CD4-positive, alpha-beta T cell (primary cell): ENCODE measurements around the gene OPCML. TPM values are rescaled to one million over a fixed set of nuclear protein-coding genes. Genes with fewer than 3 reads are reported as not detected.

Experiments used
- ATAC-seq: fragments of 200-7000 bp; cut with Tn5 transposase; one replicate; pipeline ENCODE4 v1.10.0; 2022; ENCODE audit warnings: mild to moderate bottlenecking; ENCODE audit not compliant: poor library complexity
- CTCF ChIA-PET: fragments of 350-600 bp; sonication (Branson Sonifier 250); formaldehyde crosslinking; loops from one replicate; lab custom pipeline; 2021; ENCODE audit warnings: antibody characterized with exemption, inconsistent platforms; lab: Charles Lee
- POLR2A ChIA-PET: fragments of 350-600 bp; sonication (Branson Sonifier 250); formaldehyde crosslinking; loops from one replicate; lab custom pipeline; 2021; ENCODE audit warnings: antibody characterized with exemption, inconsistent platforms; lab: Charles Lee
- DNase-seq, 14 experiments: peaks; one replicate each; pipeline ENCODE4 v3.0.0-alpha.2; 2013 to 2020; ENCODE audit warnings: mixed read lengths in 2 of 14
- H3K27ac ChIP-seq, 2 donors: one replicate each; pipeline versions ENCODE4 v1.5.1 to v1.7.0; 2013; ENCODE audit warnings: low read length in 2 of 2, low read depth in 1 of 2, mild to moderate bottlenecking in 1 of 2
- H3K27me3 ChIP-seq, 2 experiments: 1 replicate in 1 of 2; 2 replicates in 1 of 2; pipeline versions ENCODE4 v1.6.1 to v1.7.0; 2013; ENCODE audit warnings: low read length in 2 of 2, control low read depth in 1 of 2, mild to moderate bottlenecking in 1 of 2, moderate library complexity in 1 of 2; ENCODE audit not compliant: insufficient read depth in 2 of 2, control insufficient read depth in 1 of 2
- H3K36me3 ChIP-seq: one replicate; pipeline ENCODE4 v1.6.1; 2013; ENCODE audit warnings: low read length, control low read depth; ENCODE audit not compliant: insufficient read depth
- H3K4me1 ChIP-seq: one replicate; pipeline ENCODE4 v1.6.1; 2013; ENCODE audit warnings: low read length, control low read depth; ENCODE audit not compliant: insufficient read depth
- H3K4me3 ChIP-seq: one replicate; pipeline ENCODE4 v1.5.1; 2013; ENCODE audit warnings: mild to moderate bottlenecking, low read length, moderate library complexity
- H3K9me3 ChIP-seq, 2 experiments: 1 replicate in 1 of 2; 2 replicates in 1 of 2; pipeline versions ENCODE4 v1.6.1 to v1.7.0; 2013; ENCODE audit warnings: low read length in 2 of 2, mild to moderate bottlenecking in 2 of 2, control low read depth in 1 of 2, moderate library complexity in 1 of 2; ENCODE audit not compliant: control insufficient read depth in 1 of 2, insufficient read depth in 1 of 2
- H3K27ac Mint-ChIP-seq: one replicate; pipeline ENCODE4 v1.8.0; 2020; ENCODE audit warnings: mixed read lengths
- H3K27me3 Mint-ChIP-seq: one replicate; pipeline ENCODE4 v1.8.0; 2021; ENCODE audit warnings: mixed read lengths
- H3K36me3 Mint-ChIP-seq: one replicate; pipeline ENCODE4 v1.8.0; 2021; ENCODE audit warnings: low read depth, mixed read lengths
- H3K4me1 Mint-ChIP-seq: one replicate; pipeline ENCODE4 v1.8.0; 2021; ENCODE audit warnings: low read depth, mixed read lengths
- H3K4me3 Mint-ChIP-seq: one replicate; pipeline ENCODE4 v1.8.0; 2020; ENCODE audit warnings: mild to moderate bottlenecking, mixed read lengths
- H3K9me3 Mint-ChIP-seq: one replicate; pipeline ENCODE4 v1.8.0; 2020; ENCODE audit warnings: mixed read lengths
- intact Hi-C, 2 experiments: fragments of 100-400 bp; cut with DNase I in 1 of 2; cut with micrococcal nuclease in 1 of 2; formaldehyde crosslinking; loops; one replicate each; pipeline versions ENCODE4 v1.15.1 to v1.9.0; 2023 to 2025; cut with DNase I, micrococcal nuclease
- total RNA-seq, 174 experiments: library from RNA in 2 of 174; stranded (reverse) in 2 of 174; gene quantifications; one replicate each; pipeline ENCODE4 v1.2.3 and lab custom pipeline; 2021 to 2026
- TF ChIP-seq, protein P1 (sequence below): fragments of 200-600 bp; IDR thresholded peaks from one replicate; pipeline ENCODE4 v1.8.0; 2022; ENCODE audit warnings: antibody characterized with exemption, mild to moderate bottlenecking

Gene OPCML
- total RNA-seq, 2 experiments from 2014 or later = not detected

DNA sequence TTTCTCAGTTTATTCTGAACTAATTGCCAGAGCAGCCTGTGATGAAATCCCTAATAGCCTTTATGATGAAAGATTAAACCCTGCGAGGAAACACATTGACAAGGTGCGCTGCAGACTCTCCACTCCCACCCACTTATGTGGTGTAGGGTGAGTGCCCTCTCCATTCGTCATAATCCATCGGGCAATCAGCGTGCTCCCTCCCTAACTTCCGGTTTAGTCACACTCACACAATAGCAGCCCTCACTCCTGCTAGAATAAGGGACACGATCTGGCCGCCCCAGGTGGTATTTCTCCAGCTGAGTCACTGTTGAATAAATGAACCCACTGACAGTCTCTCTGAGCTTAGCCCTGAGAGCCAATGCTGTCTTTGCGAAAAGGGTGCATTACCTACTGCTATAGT, 188.3 kb downstream of the OPCML start:
- H3K27ac Mint-ChIP-seq = no peak overlapping the region
- Histone ChIP-seq H3K9me3 (peaks cover 0 to 5% of the 10 kb centered on the region in 2 experiments), H3K4me3 (no peak overlapping the region), H3K27me3 (no peaks in the 10 kb centered on the region), H3K4me1 (no peaks in the 10 kb centered on the region), H3K27ac (no peak overlapping the region), H3K36me3 (no peaks in the 10 kb centered on the region)
- no peaks in the 10 kb centered on the region for H3K27me3 Mint-ChIP-seq
- POLR2A ChIA-PET = no interaction called here
- no peak overlapping the region for H3K4me3 Mint-ChIP-seq
- H3K4me1 Mint-ChIP-seq = no peaks in the 10 kb centered on the region
- ATAC-seq (no peak), DNase-seq (no peak)
- peaks cover 5% of the 10 kb centered on the region for H3K9me3 Mint-ChIP-seq
- CTCF ChIA-PET = no interaction called here
- intact Hi-C loops = no loop called here
- no peaks in the 10 kb centered on the region for H3K36me3 Mint-ChIP-seq
- TF ChIP-seq, protein P1, sequence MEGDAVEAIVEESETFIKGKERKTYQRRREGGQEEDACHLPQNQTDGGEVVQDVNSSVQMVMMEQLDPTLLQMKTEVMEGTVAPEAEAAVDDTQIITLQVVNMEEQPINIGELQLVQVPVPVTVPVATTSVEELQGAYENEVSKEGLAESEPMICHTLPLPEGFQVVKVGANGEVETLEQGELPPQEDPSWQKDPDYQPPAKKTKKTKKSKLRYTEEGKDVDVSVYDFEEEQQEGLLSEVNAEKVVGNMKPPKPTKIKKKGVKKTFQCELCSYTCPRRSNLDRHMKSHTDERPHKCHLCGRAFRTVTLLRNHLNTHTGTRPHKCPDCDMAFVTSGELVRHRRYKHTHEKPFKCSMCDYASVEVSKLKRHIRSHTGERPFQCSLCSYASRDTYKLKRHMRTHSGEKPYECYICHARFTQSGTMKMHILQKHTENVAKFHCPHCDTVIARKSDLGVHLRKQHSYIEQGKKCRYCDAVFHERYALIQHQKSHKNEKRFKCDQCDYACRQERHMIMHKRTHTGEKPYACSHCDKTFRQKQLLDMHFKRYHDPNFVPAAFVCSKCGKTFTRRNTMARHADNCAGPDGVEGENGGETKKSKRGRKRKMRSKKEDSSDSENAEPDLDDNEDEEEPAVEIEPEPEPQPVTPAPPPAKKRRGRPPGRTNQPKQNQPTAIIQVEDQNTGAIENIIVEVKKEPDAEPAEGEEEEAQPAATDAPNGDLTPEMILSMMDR = no peak

DNA sequence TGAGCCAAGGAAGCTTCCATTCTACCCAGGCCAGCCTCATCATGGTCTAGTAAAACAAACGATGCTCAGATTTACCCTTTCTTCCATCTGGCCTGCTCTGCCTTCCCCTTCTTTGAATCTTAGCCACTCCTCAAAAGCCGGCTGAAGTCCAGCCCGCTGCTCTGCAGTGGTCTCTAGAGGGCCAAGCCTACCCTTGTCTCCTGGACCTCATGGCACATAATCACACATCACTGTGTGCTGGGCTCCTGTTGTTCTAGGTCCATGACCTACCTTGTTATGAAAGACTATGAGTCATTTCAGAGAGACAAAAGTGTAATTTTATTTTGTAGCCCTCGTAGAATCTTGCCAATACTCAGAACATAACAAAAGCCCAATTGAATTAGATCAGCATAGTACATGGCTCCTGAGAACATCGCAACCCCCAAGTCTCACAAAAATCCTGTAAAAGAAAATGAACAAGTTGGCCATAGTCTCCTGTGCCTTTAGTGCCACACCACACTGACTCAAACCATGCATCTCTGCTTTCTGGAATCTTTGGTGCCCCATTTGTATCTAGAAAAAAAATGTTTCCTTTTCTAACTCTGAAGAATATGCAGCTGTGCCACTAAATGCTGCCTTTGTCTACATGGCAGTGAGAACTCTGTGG, 192.7 kb downstream of the OPCML start:
- H3K36me3 Mint-ChIP-seq = no peaks in the 10 kb centered on the region
- TF ChIP-seq, protein P1 = no peak
- ChIA-PET POLR2A (no interaction called here), CTCF (no interaction called here)
- no peaks in the 10 kb centered on the region for H3K36me3 ChIP-seq
- H3K27me3 Mint-ChIP-seq = no peaks in the 10 kb centered on the region
- H3K4me1 ChIP-seq = no peaks in the 10 kb centered on the region
- no peak for DNase-seq
- H3K4me1 Mint-ChIP-seq = no peaks in the 10 kb centered on the region
- H3K9me3 Mint-ChIP-seq = peaks cover 5% of the 10 kb centered on the region
- H3K27ac Mint-ChIP-seq = no peak overlapping the region
- H3K27me3 ChIP-seq = no peaks in the 10 kb centered on the region
- ATAC-seq = no peak
- no peak overlapping the region for H3K4me3 ChIP-seq
- intact Hi-C loops = no loop called here
- no peak overlapping the region for H3K27ac ChIP-seq
- H3K9me3 ChIP-seq = peaks cover 0 to 19% of the 10 kb centered on the region in 2 experiments
- H3K4me3 Mint-ChIP-seq = no peak overlapping the region

GRCh38 chr11:133338588-133338987, 193.7 kb downstream of the OPCML start:
- Mint-ChIP-seq H3K27me3 (no peaks in the 10 kb centered on the region), H3K4me1 (no peaks in the 10 kb centered on the region), H3K9me3 (peaks cover 5% of the 10 kb centered on the region), H3K36me3 (no peaks in the 10 kb centered on the region), H3K4me3 (no peak overlapping the region), H3K27ac (no peak overlapping the region)
- TF ChIP-seq, protein P1 = no peak
- Histone ChIP-seq H3K4me3 (no peak overlapping the region), H3K27ac (no peak overlapping the region), H3K4me1 (no peaks in the 10 kb centered on the region), H3K27me3 (no peaks in the 10 kb centered on the region), H3K9me3 (peaks cover 0 to 19% of the 10 kb centered on the region in 2 experiments), H3K36me3 (no peaks in the 10 kb centered on the region)
- intact Hi-C loops = no loop called here
- CTCF ChIA-PET = no interaction called here
- POLR2A ChIA-PET = no interaction called here
- DNase-seq = no peak
- ATAC-seq = no peak
